Measurements from ENCODE around the gene GMPS.
"Not testable (repeated sequence)": the region's sequence is repeated elsewhere in the genome, so short reads cannot be mapped to it uniquely, and the experiment has no call there.

The GMPS gene

GRCh38 chr3:155872904-155873646 is 2.6 kb downstream of the GMPS start:
- no peak for DNase-seq (ENCODE audit: low read depth, low spot score)

GRCh38 chr3:155876037-155876436 is 5.6 kb downstream of the GMPS start:
- no peak for DNase-seq (ENCODE audit: low read depth, low spot score)

GRCh38 chr3:155876503-155876902 is 6.1 kb downstream of the GMPS start:
- no peak for DNase-seq (ENCODE audit: low read depth, low spot score)

- DNase-seq (ENCODE audit: low read depth, low spot score): no peak
Observed at GRCh38 chr3:155880286-155880685, 9.8 kb downstream of the GMPS start.

- no peak for DNase-seq (ENCODE audit: low read depth, low spot score)
Observed at GRCh38 chr3:155884292-155884691, 13.8 kb downstream of the GMPS start.

- DNase-seq (ENCODE audit: low read depth, low spot score): no peak
Observed at GRCh38 chr3:155885292-155885691, 14.8 kb downstream of the GMPS start.

- not testable (repeated sequence) for DNase-seq (ENCODE audit: low read depth, low spot score)
Observed at GRCh38 chr3:155886348-155886747, 15.9 kb downstream of the GMPS start.

GRCh38 chr3:155886915-155887314 is 16.5 kb downstream of the GMPS start:
- DNase-seq (ENCODE audit: low read depth, low spot score): no peak

GRCh38 chr3:155889212-155889611 is 18.8 kb downstream of the GMPS start:
- no peak for DNase-seq (ENCODE audit: low read depth, low spot score)

- DNase-seq (ENCODE audit: low read depth, low spot score): no peak
Observed at GRCh38 chr3:155889952-155890351, 19.5 kb downstream of the GMPS start.

GRCh38 chr3:155890671-155891190 is 20.3 kb downstream of the GMPS start:
- DNase-seq (ENCODE audit: low read depth, low spot score): no peak

- DNase-seq (ENCODE audit: low read depth, low spot score): no peak
Observed at GRCh38 chr3:155891321-155891720, 20.9 kb downstream of the GMPS start.

- DNase-seq (ENCODE audit: low read depth, low spot score): no peak
Observed at GRCh38 chr3:155895379-155895900, 25.0 kb downstream of the GMPS start.

- no peak for DNase-seq (ENCODE audit: low read depth, low spot score)
Observed at GRCh38 chr3:155906900-155907299, 36.5 kb downstream of the GMPS start.

GRCh38 chr3:155908086-155908485 is 37.6 kb downstream of the GMPS start:
- DNase-seq (ENCODE audit: low read depth, low spot score): no peak

GRCh38 chr3:155908605-155909004 is 38.2 kb downstream of the GMPS start:
- no peak for DNase-seq (ENCODE audit: low read depth, low spot score)

- no peak for DNase-seq (ENCODE audit: low read depth, low spot score)
Observed at GRCh38 chr3:155912090-155912489, 41.6 kb downstream of the GMPS start.

- no peak for DNase-seq (ENCODE audit: low read depth, low spot score)
Observed at GRCh38 chr3:155912579-155913190, 42.2 kb downstream of the GMPS start.

- DNase-seq (ENCODE audit: low read depth, low spot score): no peak
Observed at GRCh38 chr3:155917781-155918180, 47.3 kb downstream of the GMPS start.

- DNase-seq (ENCODE audit: low read depth, low spot score): no peak
Observed at GRCh38 chr3:155919728-155920127, 49.3 kb downstream of the GMPS start.

GRCh38 chr3:155921486-155921885 is 51.0 kb downstream of the GMPS start:
- no peak for DNase-seq (ENCODE audit: low read depth, low spot score)

- DNase-seq (ENCODE audit: low read depth, low spot score): no peak
Observed at GRCh38 chr3:155934230-155934629, 63.8 kb downstream of the GMPS start.

- DNase-seq (ENCODE audit: low read depth, low spot score): no peak
Observed at GRCh38 chr3:155938409-155938808, 68.0 kb downstream of the GMPS start.
